HCT116 (cell line): ENCODE results near the gene ESR2. TPM values are rescaled to one million over a fixed set of nuclear protein-coding genes. Genes with fewer than 3 reads are reported as not detected.

Experiments used
- ATAC-seq: fragments of 200-7000 bp; cut with Tn5 transposase; 2 replicates; pipeline ENCODE4 v1.9.1; 2020; ENCODE audit warnings: mild to moderate bottlenecking, moderate library complexity
- BruUV-seq: library from RNA; stranded (reverse); fragments of 400-500 nt; replicated peaks from 2 replicates; lab custom pipeline; 2021; lab: Mats Ljungman, UMichigan
- CTCF ChIA-PET: fragments of 300-600 bp; sonication (Branson Sonifier 250); formaldehyde crosslinking; loops from one replicate; lab custom pipeline; 2021; ENCODE audit warnings: antibody characterized with exemption; lab: Charles Lee
- POLR2A ChIA-PET: fragments of 300-600, 350-600 bp; sonication (Branson Sonifier 250); formaldehyde crosslinking; loops from one replicate; lab custom pipeline; 2021; ENCODE audit warnings: antibody characterized with exemption; lab: Charles Lee
- RAD21 ChIA-PET, 2 experiments: fragments of 300-600 bp; sonication (Branson Sonifier 250); formaldehyde crosslinking; loops; one replicate each; lab custom pipeline; 2023; ENCODE audit warnings: low total read pairs in 2 of 2; ENCODE audit not compliant: uncharacterized antibody in 2 of 2, unreplicated experiment in 2 of 2, low non-redundant PET in 1 of 2; lab: Charles Lee
- DNase-seq: peaks from one replicate; pipeline ENCODE4 v3.0.0-alpha.2; 2010; ENCODE audit warnings: low read depth, low spot score
- H2AFZ ChIP-seq: fragments of 200-600 bp; shearing (Covaris generic), sonication (generic); 2 replicates; pipeline ENCODE4 v1.6.1; 2017; ENCODE audit warnings: low read depth, mixed run types, mixed read lengths, antibody characterized with exemption, low read length; ENCODE audit not compliant: poor library complexity, severe bottlenecking
- H3K27ac ChIP-seq: 2 replicates; pipeline ENCODE4 v1.5.1; 2012; ENCODE audit warnings: low read depth, low read length
- H3K27me3 ChIP-seq: fragments of 200-600 bp; sonication (generic); 2 replicates; pipeline ENCODE4 v1.6.1; 2016; ENCODE audit warnings: mixed run types, low read length, mixed read lengths; ENCODE audit not compliant: insufficient read depth
- H3K36me3 ChIP-seq, 2 experiments: fragments of 200-500 bp in 1 of 2; fragments of 200-600 bp in 1 of 2; sonication (Bioruptor generic) in 1 of 2; sonication (generic) in 1 of 2; 2 replicates each; pipeline versions ENCODE4 v1.5.1 to v1.6.1; 2014 to 2016; ENCODE audit warnings: low read length in 2 of 2, inconsistent platforms in 1 of 2, mixed read lengths in 1 of 2, mixed run types in 1 of 2; ENCODE audit not compliant: insufficient read depth in 2 of 2, control insufficient read depth in 1 of 2
- H3K4me1 ChIP-seq, 2 experiments: fragments of 200-600 bp in 1 of 2; sonication (generic) in 1 of 2; 2 replicates each; pipeline versions ENCODE4 v1.5.1 to v1.6.1; 2012 to 2017; ENCODE audit warnings: low read length in 2 of 2, inconsistent platforms in 1 of 2, mild to moderate bottlenecking in 1 of 2, mixed read lengths in 1 of 2, mixed run types in 1 of 2, moderate library complexity in 1 of 2; ENCODE audit not compliant: insufficient read depth in 2 of 2, control insufficient read depth in 1 of 2
- H3K4me2 ChIP-seq: fragments of 200-600 bp; sonication (generic); 2 replicates; pipeline ENCODE4 v1.6.1; 2017; ENCODE audit warnings: mixed run types, low read length, mixed read lengths
- H3K4me3 ChIP-seq, 2 experiments: fragments of 200-600 bp in 1 of 2; sonication (generic) in 1 of 2; replicated peaks in 1 of 2; 2 replicates each; pipeline ENCODE4 v1.5.1; 2011 to 2016; ENCODE audit warnings: low read length in 2 of 2, control low read depth in 1 of 2, low read depth in 1 of 2, mild to moderate bottlenecking in 1 of 2, mixed read lengths in 1 of 2, mixed run types in 1 of 2
- H3K79me2 ChIP-seq: fragments of 200-600 bp; sonication (generic); 2 replicates; pipeline ENCODE4 v1.6.1; 2017; ENCODE audit warnings: mild to moderate bottlenecking, mixed run types, low read length, moderate library complexity, mixed read lengths; ENCODE audit not compliant: insufficient read depth
- H3K9ac ChIP-seq: fragments of 200-600 bp; sonication (generic); 2 replicates; pipeline ENCODE4 v1.6.1; 2016; ENCODE audit warnings: low read length, mixed read lengths
- H3K9me2 ChIP-seq: fragments of 200-600 bp; sonication (generic), shearing (Covaris generic); 2 replicates; pipeline ENCODE4 v1.6.1; 2017; ENCODE audit warnings: mixed run types, mild to moderate bottlenecking, moderate library complexity; ENCODE audit not compliant: insufficient read depth
- H3K9me3 ChIP-seq, 2 experiments: fragments of 200-500 bp in 1 of 2; fragments of 200-600 bp in 1 of 2; sonication (Bioruptor generic) in 1 of 2; sonication (generic) in 1 of 2; 2 replicates each; pipeline ENCODE4 v1.6.1; 2014 to 2017; ENCODE audit warnings: low read length in 2 of 2, mixed read lengths in 2 of 2, inconsistent platforms in 1 of 2, low read depth in 1 of 2, mild to moderate bottlenecking in 1 of 2, mixed run types in 1 of 2, moderate library complexity in 1 of 2; ENCODE audit not compliant: control insufficient read depth in 1 of 2, insufficient read depth in 1 of 2
- H4K20me1 ChIP-seq: fragments of 200-600 bp; sonication (generic), shearing (Covaris generic); 2 replicates; pipeline ENCODE4 v1.6.1; 2017; ENCODE audit warnings: mixed run types, mild to moderate bottlenecking, moderate library complexity; ENCODE audit not compliant: insufficient read depth
- ATF3 ChIP-seq: IDR thresholded peaks from 2 replicates; pipeline ENCODE4 v1.6.1; 2012
- EGR1 ChIP-seq: IDR thresholded peaks from 2 replicates; pipeline ENCODE4 v1.6.1; 2012; ENCODE audit warnings: low read depth
- ELF1 ChIP-seq: IDR thresholded peaks from 2 replicates; pipeline ENCODE4 v1.6.1; 2012; ENCODE audit warnings: low read depth, borderline replicate concordance
- JUND ChIP-seq: IDR thresholded peaks from 2 replicates; pipeline ENCODE4 v1.6.1; 2012
- MAX ChIP-seq: IDR thresholded peaks from 2 replicates; pipeline ENCODE4 v1.6.1; 2012
- POLR2A ChIP-seq: IDR thresholded peaks from 2 replicates; pipeline ENCODE4 v1.7.0; 2011; ENCODE audit warnings: borderline replicate concordance; ENCODE audit not compliant: insufficient read depth, insufficient read length; ENCODE audit errors: extremely low read depth
- POLR2AphosphoS5 ChIP-seq: IDR thresholded peaks from 2 replicates; pipeline ENCODE4 v1.6.1; 2011; ENCODE audit warnings: mild to moderate bottlenecking, low read depth, low read length, moderate library complexity
- SIN3A ChIP-seq: IDR thresholded peaks from 2 replicates; pipeline ENCODE4 v1.6.1; 2012; ENCODE audit warnings: low read depth
- ZBTB33 ChIP-seq: IDR thresholded peaks from 2 replicates; pipeline ENCODE4 v1.6.1; 2011; ENCODE audit warnings: mild to moderate bottlenecking, low read length, moderate library complexity; ENCODE audit not compliant: insufficient replicate concordance; ENCODE audit errors: extremely low read depth
- intact Hi-C: fragments of 100-400 bp; cut with micrococcal nuclease; formaldehyde crosslinking; loops from 2 replicates; pipeline ENCODE4 v1.10.0; 2022
- total RNA-seq: library from RNA; stranded (reverse); gene quantifications from one replicate; pipeline ENCODE4 v1.2.1, GENCODE V29; 2021; ENCODE audit not compliant: unreplicated experiment

ESR2 gene
- total RNA-seq, 1 experiment from 2014 or later, result 0.32 TPM

- CTCF ChIA-PET, result no interaction called here
- Histone ChIP-seq H3K79me2 (no peaks in the 10 kb centered on the region), H3K4me1 (peaks cover 0 to 3% of the 10 kb centered on the region in 2 experiments; a peak in 1 of 4 replicates), H3K4me3 (no peak overlapping the region), H3K4me2 (no peak overlapping the region), H3K27me3 (no peaks in the 10 kb centered on the region), H2AFZ (no peak overlapping the region), H3K9ac (no peak overlapping the region), H3K36me3 (no peaks in the 10 kb centered on the region), H3K9me3 (no peaks in the 10 kb centered on the region), H3K27ac (no peak overlapping the region), H4K20me1 (no peaks in the 10 kb centered on the region), H3K9me2 (no peaks in the 10 kb centered on the region)
- no peak for ATAC-seq
- POLR2A ChIA-PET, result no interaction called here
- intact Hi-C loops, result no loop called here
- RAD21 ChIA-PET, result no interaction called here
- BruUV-seq, result no TSS peak
- DNase-seq, result no peak
- TF ChIP-seq ZBTB33 (no peak), MAX (no peak), EGR1 (no peak)
Observed at GRCh38 chr14:64198486-64198885, 95.7 kb downstream of the ESR2 start.

GRCh38 chr14:64197996-64198395 lies 96.2 kb downstream of the ESR2 start:
- H4K20me1 ChIP-seq, result no peaks in the 10 kb centered on the region
- no peaks in the 10 kb centered on the region for H3K9me3 ChIP-seq
- intact Hi-C loops, result no loop called here
- no peaks in the 10 kb centered on the region for H3K27me3 ChIP-seq
- CTCF ChIA-PET, result no interaction called here
- no peaks in the 10 kb centered on the region for H3K79me2 ChIP-seq
- H2AFZ ChIP-seq, result no peak overlapping the region
- no peak for ATAC-seq
- H3K9ac ChIP-seq, result no peak overlapping the region
- H3K4me2 ChIP-seq, result no peak overlapping the region
- DNase-seq, result no peak
- POLR2A ChIA-PET, result no interaction called here
- H3K27ac ChIP-seq, result no peak overlapping the region
- H3K4me1 ChIP-seq, result peaks cover 0 to 3% of the 10 kb centered on the region in 2 experiments; a peak in 1 of 4 replicates
- H3K36me3 ChIP-seq, result no peaks in the 10 kb centered on the region
- no TSS peak for BruUV-seq
- TF ChIP-seq POLR2AphosphoS5 (no peak), ELF1 (no peak), JUND (no peak), MAX (no peak), ATF3 (no peak), ZBTB33 (no peak), POLR2A (no peak), SIN3A (no peak)
- RAD21 ChIA-PET, result no interaction called here
- no peak overlapping the region for H3K4me3 ChIP-seq
- H3K9me2 ChIP-seq, result no peaks in the 10 kb centered on the region
